H7 (cell line): ENCODE measurements around the gene KLF11. TPM values are rescaled to one million over a fixed set of nuclear protein-coding genes. Genes with fewer than 3 reads are reported as not detected.

Experiments
- DNase-seq: peaks from one replicate; pipeline ENCODE4 v3.0.0; 2012
- H3K27me3 ChIP-seq: 2 replicates; pipeline ENCODE4 v1.6.0; 2011; ENCODE audit warnings: mild to moderate bottlenecking, low read length; ENCODE audit not compliant: control insufficient read depth, insufficient read depth
- H3K36me3 ChIP-seq: replicated peaks from 2 replicates; pipeline ENCODE4 v1.5.1; 2011; ENCODE audit warnings: low read length; ENCODE audit not compliant: control insufficient read depth, insufficient read depth
- H3K4me3 ChIP-seq: 2 replicates; pipeline ENCODE4 v1.5.1; 2011; ENCODE audit warnings: low read depth, mild to moderate bottlenecking, control low read depth, low read length, moderate library complexity; ENCODE audit not compliant: insufficient read depth
- total RNA-seq: library from RNA; depleted of rRNA; stranded (reverse); fragments of >200 nt; shearing (Covaris generic); gene quantifications from 2 replicates; pipeline ENCODE4 v1.2.3, GENCODE V29; 2014; rRNA removed

The KLF11 gene
- total RNA-seq, 1 experiment from 2014 or later = 11.8 TPM

DNA sequence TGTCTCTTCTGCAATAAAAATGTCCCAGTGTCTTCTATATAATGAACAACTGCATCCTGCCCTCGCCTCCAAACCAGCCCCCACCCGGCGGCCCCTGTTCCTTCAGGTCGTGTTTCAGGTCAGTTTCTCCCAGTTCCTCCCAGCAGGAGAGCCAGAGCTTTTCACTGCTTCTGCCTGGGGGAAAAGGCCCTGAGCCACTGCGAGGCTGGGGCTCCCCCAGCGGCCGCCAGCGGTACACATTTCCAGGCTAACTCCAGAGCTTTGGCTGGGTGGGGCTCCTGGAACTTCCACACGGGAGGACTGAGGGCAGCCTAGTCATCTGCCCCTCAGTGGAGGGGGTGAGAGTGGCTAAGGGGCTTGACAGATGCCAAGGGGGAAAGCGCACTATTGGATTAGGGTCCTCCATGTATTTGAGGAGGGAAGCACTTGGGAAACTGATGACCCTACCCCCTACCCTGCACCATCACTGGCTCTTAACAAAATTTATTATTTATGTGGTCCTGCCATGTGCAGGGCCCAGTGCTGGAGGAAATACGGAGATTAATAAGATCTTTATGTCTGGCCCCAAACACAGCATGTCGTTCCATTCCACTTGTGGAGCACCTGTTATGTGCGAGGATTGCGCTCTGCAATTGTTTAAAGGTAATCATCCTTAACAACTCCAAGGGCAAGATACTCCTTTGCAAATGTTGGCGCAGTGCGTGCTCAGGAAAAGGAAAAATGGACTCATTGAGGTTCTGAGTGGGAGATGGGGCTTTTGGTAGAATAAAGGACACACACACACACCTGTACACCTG is 54.2 kb downstream of the KLF11 start:
- H3K4me3 ChIP-seq = no peak overlapping the region
- H3K36me3 ChIP-seq = no peaks in the 10 kb centered on the region
- no peaks in the 10 kb centered on the region for H3K27me3 ChIP-seq
- peak; percentile 95 for DNase-seq

DNA sequence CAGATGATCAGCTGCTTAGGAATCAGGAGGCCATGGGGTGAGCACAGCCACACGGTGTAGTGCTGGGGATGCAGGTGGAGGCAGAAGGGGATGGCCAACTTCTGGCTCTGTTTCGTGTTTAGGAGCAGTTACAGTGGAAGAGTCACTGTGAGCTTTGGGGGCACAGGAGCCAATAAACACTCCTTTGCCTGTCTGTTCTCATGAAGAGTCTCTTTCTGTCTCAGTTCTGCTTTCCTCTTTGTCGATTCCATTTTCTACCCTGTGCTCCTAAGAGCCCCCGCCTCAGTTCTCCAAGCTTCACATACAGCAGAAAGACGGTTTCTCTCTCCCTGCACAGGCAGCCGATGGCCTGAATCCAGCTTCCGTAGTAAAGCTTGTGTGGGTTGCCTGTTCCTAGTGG is 58.1 kb downstream of the KLF11 start:
- DNase-seq = peak; percentile 17
- Histone ChIP-seq H3K36me3 (no peaks in the 10 kb centered on the region), H3K4me3 (no peak overlapping the region), H3K27me3 (no peaks in the 10 kb centered on the region)

DNA sequence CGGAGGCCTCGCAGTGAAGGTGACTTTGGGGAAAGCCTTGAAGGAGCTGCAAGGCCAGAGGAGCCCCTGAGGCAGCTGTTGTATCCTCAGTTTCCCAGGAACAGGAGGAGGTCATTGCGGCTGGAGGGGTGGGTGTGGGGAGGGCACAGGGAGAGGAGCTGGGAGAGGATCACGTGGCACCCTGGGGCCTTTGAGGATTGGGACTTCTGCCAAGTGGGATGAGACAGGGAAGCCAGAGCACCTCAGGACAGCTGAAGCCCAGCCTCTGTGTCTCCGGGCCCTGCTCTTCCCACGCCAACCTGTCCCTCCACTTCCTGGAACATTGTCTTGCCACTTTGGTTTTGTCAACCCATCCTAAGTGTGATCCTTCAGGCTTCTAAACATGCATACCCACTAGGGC is 59.8 kb downstream of the KLF11 start:
- Histone ChIP-seq H3K4me3 (no peak overlapping the region), H3K36me3 (no peaks in the 10 kb centered on the region), H3K27me3 (no peaks in the 10 kb centered on the region)
- DNase-seq = no peak

Other genes with a start within 250 kb of the KLF11 start
- 27.9 and 33.2 TPM in 2 replicates for gene TAF1B, start 200.1 kb upstream of the KLF11 start, total RNA-seq
- gene GRHL1, start 91.9 kb upstream of the KLF11 start, total RNA-seq = 0.30 and 1.2 TPM in 2 replicates
- gene CYS1, start 36.9 kb downstream of the KLF11 start, total RNA-seq = 0.24 and 0.63 TPM in 2 replicates
- gene RRM2, start 79.2 kb downstream of the KLF11 start, total RNA-seq = 56.7 and 71.9 TPM in 2 replicates